ENCODE measurements around the gene ICAM1. TPM values are rescaled to one million over a fixed set of nuclear protein-coding genes. Genes with fewer than 3 reads are reported as not detected.
A peak's percentile ranks its signal among the peaks of the same experiment; 100 is the strongest.

ICAM1 gene
- total and polyA plus RNA-seq, 4 donors = 88.4 to 391 (median 185) TPM

DNA sequence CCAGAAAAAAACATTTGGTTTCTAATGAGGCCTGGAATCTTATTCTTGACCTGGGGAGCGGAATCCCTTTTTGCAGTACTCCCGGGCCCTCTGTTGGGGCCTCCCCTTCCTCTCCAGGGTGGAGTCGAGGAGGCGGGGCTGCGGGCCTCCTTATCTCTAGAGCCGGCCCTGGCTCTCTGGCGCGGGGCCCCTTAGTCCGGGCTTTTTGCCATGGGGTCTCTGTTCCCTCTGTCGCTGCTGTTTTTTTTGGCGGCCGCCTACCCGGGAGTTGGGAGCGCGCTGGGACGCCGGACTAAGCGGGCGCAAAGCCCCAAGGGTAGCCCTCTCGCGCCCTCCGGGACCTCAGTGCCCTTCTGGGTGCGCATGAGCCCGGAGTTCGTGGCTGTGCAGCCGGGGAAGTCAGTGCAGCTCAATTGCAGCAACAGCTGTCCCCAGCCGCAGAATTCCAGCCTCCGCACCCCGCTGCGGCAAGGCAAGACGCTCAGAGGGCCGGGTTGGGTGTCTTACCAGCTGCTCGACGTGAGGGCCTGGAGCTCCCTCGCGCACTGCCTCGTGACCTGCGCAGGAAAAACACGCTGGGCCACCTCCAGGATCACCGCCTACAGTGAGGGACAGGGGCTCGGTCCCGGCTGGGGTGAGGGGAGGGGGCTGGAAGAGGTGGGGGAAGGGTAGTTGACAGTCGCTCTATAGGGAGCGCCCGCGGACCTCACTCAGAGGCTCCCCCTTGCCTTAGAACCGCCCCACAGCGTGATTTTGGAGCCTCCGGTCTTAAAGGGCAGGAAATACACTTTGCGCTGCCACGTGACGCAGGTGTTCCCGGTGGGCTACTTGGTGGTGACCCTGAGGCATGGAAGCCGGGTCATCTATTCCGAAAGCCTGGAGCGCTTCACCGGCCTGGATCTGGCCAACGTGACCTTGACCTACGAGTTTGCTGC is 16.1 kb downstream of the ICAM1 start, which contains the start of gene ICAM4:
TSS of gene ICAM4 (plus strand) at position 153 of the 935 bp plus-strand sequence. CDS start at position 211, 58 bp downstream.
- Histone ChIP-seq H3K36me3 (ENCODE audit: control insufficient read depth in 4 of 4, insufficient read depth in 4 of 4, low read length in 4 of 4) (peaks cover 0 to 32% (median 0%) of the 10 kb centered on the region in 4 donors), H3K27me3 (ENCODE audit: control insufficient read depth in 3 of 3, insufficient read depth in 3 of 3, low read length in 2 of 3) (peaks cover 0 to 19% (median 8%) of the 10 kb centered on the region in 3 donors), H3K9me3 (ENCODE audit: control insufficient read depth in 4 of 4, insufficient read depth in 3 of 4, low read length in 3 of 4) (no peaks in the 10 kb centered on the region), H3K27ac (ENCODE audit: low read depth in 1 of 2, low read length in 1 of 2) (peak within 1 kb of the TSS in 1 of 2 donors; percentile 78), H3K4me3 (no peak within 1 kb of the TSS), H3K4me1 (ENCODE audit: control insufficient read depth in 5 of 5, insufficient read depth in 5 of 5, low read length in 5 of 5) (peaks cover 0 to 64% (median 39%) of the 10 kb centered on the region in 5 donors), H3K9ac (ENCODE audit: insufficient read depth in 1 of 2, low read length in 2 of 2) (peak within 1 kb of the TSS in 1 of 2 donors; percentile 26)
- 2 to 6% methylated on average over 59 of the region's 59 CpGs for WGBS, 2 donors
- ATAC-seq (ENCODE audit: insufficient read depth, low FRiP score) (no peak), DNase-seq (peak; percentile 98 to 99 (median 98))
- TF ChIP-seq, protein P1, sequence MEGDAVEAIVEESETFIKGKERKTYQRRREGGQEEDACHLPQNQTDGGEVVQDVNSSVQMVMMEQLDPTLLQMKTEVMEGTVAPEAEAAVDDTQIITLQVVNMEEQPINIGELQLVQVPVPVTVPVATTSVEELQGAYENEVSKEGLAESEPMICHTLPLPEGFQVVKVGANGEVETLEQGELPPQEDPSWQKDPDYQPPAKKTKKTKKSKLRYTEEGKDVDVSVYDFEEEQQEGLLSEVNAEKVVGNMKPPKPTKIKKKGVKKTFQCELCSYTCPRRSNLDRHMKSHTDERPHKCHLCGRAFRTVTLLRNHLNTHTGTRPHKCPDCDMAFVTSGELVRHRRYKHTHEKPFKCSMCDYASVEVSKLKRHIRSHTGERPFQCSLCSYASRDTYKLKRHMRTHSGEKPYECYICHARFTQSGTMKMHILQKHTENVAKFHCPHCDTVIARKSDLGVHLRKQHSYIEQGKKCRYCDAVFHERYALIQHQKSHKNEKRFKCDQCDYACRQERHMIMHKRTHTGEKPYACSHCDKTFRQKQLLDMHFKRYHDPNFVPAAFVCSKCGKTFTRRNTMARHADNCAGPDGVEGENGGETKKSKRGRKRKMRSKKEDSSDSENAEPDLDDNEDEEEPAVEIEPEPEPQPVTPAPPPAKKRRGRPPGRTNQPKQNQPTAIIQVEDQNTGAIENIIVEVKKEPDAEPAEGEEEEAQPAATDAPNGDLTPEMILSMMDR (IDR thresholded peaks at IDR 0.05; ENCODE audit: control extremely low read depth, extremely low read depth) = no peak

DNA sequence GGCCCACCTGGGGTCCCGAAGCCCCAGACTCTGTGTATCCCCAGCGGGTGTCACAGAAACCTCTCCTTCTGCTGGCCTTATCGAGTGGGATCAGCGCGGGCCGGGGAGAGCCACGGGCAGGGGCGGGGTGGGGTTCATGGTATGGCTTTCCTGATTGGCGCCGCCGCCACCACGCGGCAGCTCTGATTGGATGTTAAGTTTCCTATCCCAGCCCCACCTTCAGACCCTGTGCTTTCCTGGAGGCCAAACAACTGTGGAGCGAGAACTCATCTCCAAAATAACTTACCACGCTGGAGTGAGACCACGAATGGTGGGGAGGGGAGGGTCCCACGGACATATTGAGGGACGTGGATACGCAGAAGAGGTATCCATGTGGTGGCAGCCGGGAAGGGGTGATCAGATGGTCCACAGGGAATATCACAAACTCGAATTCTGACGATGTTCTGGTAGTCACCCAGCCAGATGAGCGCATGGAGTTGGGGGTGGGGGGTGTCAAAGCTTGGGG is 17.8 kb downstream of the ICAM1 start:
- WGBS, 2 donors = 6% methylated on average over 23 of the region's 23 CpGs
- H3K9ac ChIP-seq (ENCODE audit: insufficient read depth in 1 of 2, low read length in 2 of 2) = no peak overlapping the region
- peak; percentile 14 for ATAC-seq (ENCODE audit: insufficient read depth, low FRiP score)
- peak overlapping the region in 1 of 2 donors; percentile 9 for H3K27ac ChIP-seq (ENCODE audit: low read depth in 1 of 2, low read length in 1 of 2)
- H3K9me3 ChIP-seq (ENCODE audit: control insufficient read depth in 4 of 4, insufficient read depth in 3 of 4, low read length in 3 of 4) = peaks cover 0 to 2% (median 0%) of the 10 kb centered on the region in 4 donors
- H3K36me3 ChIP-seq (ENCODE audit: control insufficient read depth in 4 of 4, insufficient read depth in 4 of 4, low read length in 4 of 4) = peaks cover 0 to 24% (median 3%) of the 10 kb centered on the region in 4 donors
- DNase-seq = peak; percentile 74 to 77 (median 76)
- TF ChIP-seq, protein P1 (IDR thresholded peaks at IDR 0.05; ENCODE audit: control extremely low read depth, extremely low read depth) = no peak
- H3K4me3 ChIP-seq = no peak overlapping the region
- H3K4me1 ChIP-seq (ENCODE audit: control insufficient read depth in 5 of 5, insufficient read depth in 5 of 5, low read length in 5 of 5) = peaks cover 0 to 70% (median 46%) of the 10 kb centered on the region in 5 donors
- H3K27me3 ChIP-seq (ENCODE audit: control insufficient read depth in 3 of 3, insufficient read depth in 3 of 3, low read length in 2 of 3) = peaks cover 0 to 36% (median 18%) of the 10 kb centered on the region in 3 donors

DNA sequence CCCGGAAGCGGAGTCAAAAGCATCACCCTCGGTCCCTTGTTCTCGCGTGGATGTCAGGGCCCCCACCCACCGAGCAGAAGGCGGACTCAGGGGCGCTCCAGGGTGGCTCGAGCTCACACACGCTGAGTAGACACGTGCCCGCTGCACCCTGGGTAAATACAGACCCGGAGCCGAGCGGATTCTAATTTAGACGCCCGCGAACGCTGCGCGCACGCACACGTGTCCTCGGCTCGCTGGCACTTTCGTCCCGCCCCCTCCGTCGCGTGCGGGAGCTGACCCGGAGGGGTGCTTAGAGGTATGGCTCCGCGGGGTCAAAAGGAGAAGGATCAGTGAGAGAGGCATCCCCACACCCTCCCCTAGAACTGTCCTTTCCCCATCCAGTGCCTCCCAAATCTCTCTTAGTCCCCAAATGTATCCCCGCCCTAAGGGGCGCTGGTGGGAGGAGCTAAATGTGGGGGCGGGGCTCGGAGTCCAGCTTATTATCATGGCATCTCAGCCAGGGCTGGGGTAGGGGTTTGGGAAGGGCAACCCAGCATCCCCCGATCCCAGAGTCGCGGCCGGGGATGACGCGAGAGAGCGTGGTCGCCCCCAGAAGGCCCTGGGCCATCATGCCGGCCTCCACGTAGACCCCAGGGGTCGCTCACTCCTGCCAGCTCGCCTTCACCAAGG is 18.4 kb downstream of the ICAM1 start:
- ATAC-seq (ENCODE audit: insufficient read depth, low FRiP score) (peak; percentile 4), DNase-seq (peak; percentile 65 to 71 (median 70))
- Histone ChIP-seq H3K4me1 (ENCODE audit: control insufficient read depth in 5 of 5, insufficient read depth in 5 of 5, low read length in 5 of 5) (peaks cover 0 to 70% (median 42%) of the 10 kb centered on the region in 5 donors), H3K36me3 (ENCODE audit: control insufficient read depth in 4 of 4, insufficient read depth in 4 of 4, low read length in 4 of 4) (peaks cover 0 to 18% (median 3%) of the 10 kb centered on the region in 4 donors), H3K27ac (ENCODE audit: low read depth in 1 of 2, low read length in 1 of 2) (peak overlapping the region in 1 of 2 donors; percentile 9), H3K27me3 (ENCODE audit: control insufficient read depth in 3 of 3, insufficient read depth in 3 of 3, low read length in 2 of 3) (peaks cover 0 to 41% (median 18%) of the 10 kb centered on the region in 3 donors), H3K9ac (ENCODE audit: insufficient read depth in 1 of 2, low read length in 2 of 2) (no peak overlapping the region), H3K9me3 (ENCODE audit: control insufficient read depth in 4 of 4, insufficient read depth in 3 of 4, low read length in 3 of 4) (peaks cover 0 to 5% (median 0%) of the 10 kb centered on the region in 4 donors), H3K4me3 (no peak overlapping the region)
- WGBS, 2 donors = 0 to 1% methylated on average over 45 to 50 of the region's 50 CpGs
- TF ChIP-seq, protein P1 (IDR thresholded peaks at IDR 0.05; ENCODE audit: control extremely low read depth, extremely low read depth) = no peak
